H1 (cell line): Measurements from ENCODE around the gene C20orf141. TPM values are rescaled to one million over a fixed set of nuclear protein-coding genes. Genes with fewer than 3 reads are reported as not detected.

Experiments
- ASH2L ChIP-seq: fragments of 200-600, 300-600 bp; sonication (generic); IDR thresholded peaks from one replicate; pipeline ENCODE4 v1.7.1; 2017; ENCODE audit warnings: low read length
- EP300 ChIP-seq, 2 experiments: IDR thresholded peaks; 1 replicate in 1 of 2; 2 replicates in 1 of 2; pipeline ENCODE4 v1.6.1; 2011 to 2012; ENCODE audit warnings: low read depth in 2 of 2, low read length in 2 of 2, mild to moderate bottlenecking in 2 of 2, borderline replicate concordance in 1 of 2, inconsistent platforms in 1 of 2, moderate library complexity in 1 of 2
- HDAC2 ChIP-seq, 2 experiments: fragments of 300-600 bp in 1 of 2; sonication (generic) in 1 of 2; IDR thresholded peaks; 2 replicates each; pipeline ENCODE4 v1.6.1; 2011 to 2012; ENCODE audit warnings: low read depth in 2 of 2, low read length in 2 of 2, mild to moderate bottlenecking in 2 of 2, moderate library complexity in 2 of 2, borderline replicate concordance in 1 of 2, inconsistent platforms in 1 of 2
- MAFK ChIP-seq: IDR thresholded peaks from 2 replicates; pipeline ENCODE4 v1.6.1; 2012; ENCODE audit warnings: low read depth, mild to moderate bottlenecking, improper control_type of control experiment, low read length
- POU5F1 ChIP-seq: IDR thresholded peaks from 2 replicates; pipeline ENCODE4 v1.6.1; 2011; ENCODE audit warnings: low read depth, mild to moderate bottlenecking, low read length, moderate library complexity
- RBBP5 ChIP-seq: IDR thresholded peaks from 2 replicates; pipeline ENCODE4 v1.7.1; 2012; ENCODE audit warnings: low read depth, mild to moderate bottlenecking, inconsistent platforms, low read length, moderate library complexity, borderline replicate concordance
- SIN3A ChIP-seq, 2 experiments: IDR thresholded peaks in 1 of 2; conservative IDR thresholded peaks in 1 of 2; 2 replicates each; pipeline ENCODE4 v1.6.1; 2011 to 2012; ENCODE audit warnings: low read length in 2 of 2, improper control_type of control experiment in 1 of 2, low read depth in 1 of 2, mild to moderate bottlenecking in 1 of 2
- polyA plus RNA-seq, 7 experiments: library from polyadenylated mRNA; depleted of rRNA in 3 of 7; stranded (reverse) in 5 of 7; unstranded in 2 of 7; fragments of >200 nt in 5 of 7; fragments of 200-250 nt in 2 of 7; gene quantifications; 1 replicate in 5 of 7; 2 replicates in 1 of 7; 4 replicates in 1 of 7; pipeline versions ENCODE4 v1.2.1 to v1.2.3, GENCODE V29; 2011 to 2013; ENCODE audit warnings: missing spikeins in 2 of 7, mixed read lengths in 2 of 7
- total RNA-seq: library from RNA; stranded (reverse); fragmentation: NEBNext Ultra II Directional; extraction: Animal tissue kit (Norgen Biotek cat#: 25700); gene quantifications from 2 replicates; pipeline ENCODE4 v1.2.1, GENCODE V29; 2021

The C20orf141 gene
- total and polyA plus RNA-seq, 2 of the 8 experiments (the other 6 are each of a cell fraction or from before 2014, with no cell fraction given): not detected

GRCh38 chr20:2767768-2768631, 46.8 kb upstream of the C20orf141 start (continued):
- TF ChIP-seq EP300 (IDR thresholded peaks at IDR 0.05; ENCODE audit: borderline replicate concordance in 1 of 2, low read depth in 2 of 2, low read length in 2 of 2) (no peak), POU5F1 (no peak), HDAC2 (IDR thresholded peaks at IDR 0.05; ENCODE audit: borderline replicate concordance in 1 of 2, low read depth in 2 of 2, low read length in 2 of 2) (no peak), RBBP5 (no peak), MAFK (no peak), SIN3A (conservative IDR thresholded peaks at IDR 0.05 in 1 of 2, IDR thresholded peaks at IDR 0.05 in 1 of 2; ENCODE audit: low read depth in 1 of 2, low read length in 2 of 2) (no peak), ASH2L (no peak)
